Motor neuron (in vitro differentiated cells): ENCODE measurements around the gene BAHCC1. TPM values are rescaled to one million over a fixed set of nuclear protein-coding genes. Genes with fewer than 3 reads are reported as not detected.
A peak's percentile ranks its signal among the peaks of the same experiment; 100 is the strongest.

ENCODE experiments used
- ATAC-seq, 8 experiments: fragments of 200-7000 bp; cut with Tn5 transposase; replicated peaks in 6 of 8; 2 replicates each; pipeline ENCODE4 v1.8.0; 2021; ENCODE audit warnings: mild to moderate bottlenecking in 8 of 8, moderate library complexity in 8 of 8
- H3K27ac ChIP-seq, 2 donors: fragments of 250-450 bp; sonication (Bioruptor Pico); 2 replicates each; pipeline ENCODE4 v1.9.0; 2021; ENCODE audit warnings: antibody characterized with exemption in 2 of 2, mild to moderate bottlenecking in 2 of 2, moderate library complexity in 1 of 2
- H3K4me1 ChIP-seq, 2 donors: fragments of 250-450 bp; sonication (Bioruptor Pico); replicated peaks in 1 of 2; 2 replicates each; pipeline ENCODE4 v1.6.1; 2021; ENCODE audit warnings: antibody characterized with exemption in 2 of 2, mild to moderate bottlenecking in 2 of 2, moderate library complexity in 1 of 2
- H3K4me3 ChIP-seq, 5 donors: fragments of 250-450 bp; sonication (Bioruptor Pico); 2 replicates each; pipeline ENCODE4 v1.9.0; 2021; ENCODE audit warnings: antibody characterized with exemption in 5 of 5, mild to moderate bottlenecking in 5 of 5, moderate library complexity in 4 of 5
- WGBS, 10 experiments: fragments of 450-650 bp; shearing (Covaris generic); methylation state at CpG; one replicate each; pipeline ENCODE4 v1.0.0; 2022; 5-methylcytosine and 5-hydroxymethylcytosine counted together
- in situ Hi-C, 9 experiments: fragments of 400-800 bp; cut with MboI; loops; one replicate each; pipeline ENCODE4 v1.15.0; 2021; ENCODE audit warnings: low sequenced_read_pairs in 9 of 9, low pct_unique_long_range_greater_than_20kb in 2 of 9; ENCODE audit not compliant: unreplicated experiment in 9 of 9
- total RNA-seq, 8 experiments: library from RNA; unstranded; fragments of 300-600 nt; gene quantifications; 2 replicates each; pipeline versions ENCODE4 v1.2.3 to v1.2.4, GENCODE V29; 2022

BAHCC1 gene
- total RNA-seq, 8 experiments from 2014 or later, result 1.9 to 19.5 (median 10.4) TPM

DNA sequence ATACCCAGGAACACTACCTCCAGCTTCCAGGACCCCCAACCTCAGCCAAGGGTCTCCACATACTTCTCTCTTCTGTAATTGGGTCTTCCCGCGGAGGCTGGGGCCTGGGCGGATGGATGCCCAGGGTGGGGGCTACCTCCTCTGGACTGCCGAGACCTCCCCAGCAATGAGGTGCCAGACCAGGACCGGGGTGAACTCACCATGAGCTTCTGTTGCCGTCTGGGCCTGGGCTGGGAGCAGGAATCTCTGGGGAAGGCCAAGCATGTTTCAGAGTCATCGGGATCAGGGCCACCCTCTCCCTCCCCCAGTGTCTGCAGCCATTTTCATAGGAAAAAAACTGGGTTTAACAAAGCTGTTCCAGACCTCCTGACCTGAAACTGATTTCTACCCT, 10.3 kb upstream of the BAHCC1 start:
- 65 to 100% (median 85%) methylated on average over 2 to 4 of the region's 7 CpGs; no CpG with 5 or more reads in 6 of the 10 experiments for WGBS, 10 experiments

DNA sequence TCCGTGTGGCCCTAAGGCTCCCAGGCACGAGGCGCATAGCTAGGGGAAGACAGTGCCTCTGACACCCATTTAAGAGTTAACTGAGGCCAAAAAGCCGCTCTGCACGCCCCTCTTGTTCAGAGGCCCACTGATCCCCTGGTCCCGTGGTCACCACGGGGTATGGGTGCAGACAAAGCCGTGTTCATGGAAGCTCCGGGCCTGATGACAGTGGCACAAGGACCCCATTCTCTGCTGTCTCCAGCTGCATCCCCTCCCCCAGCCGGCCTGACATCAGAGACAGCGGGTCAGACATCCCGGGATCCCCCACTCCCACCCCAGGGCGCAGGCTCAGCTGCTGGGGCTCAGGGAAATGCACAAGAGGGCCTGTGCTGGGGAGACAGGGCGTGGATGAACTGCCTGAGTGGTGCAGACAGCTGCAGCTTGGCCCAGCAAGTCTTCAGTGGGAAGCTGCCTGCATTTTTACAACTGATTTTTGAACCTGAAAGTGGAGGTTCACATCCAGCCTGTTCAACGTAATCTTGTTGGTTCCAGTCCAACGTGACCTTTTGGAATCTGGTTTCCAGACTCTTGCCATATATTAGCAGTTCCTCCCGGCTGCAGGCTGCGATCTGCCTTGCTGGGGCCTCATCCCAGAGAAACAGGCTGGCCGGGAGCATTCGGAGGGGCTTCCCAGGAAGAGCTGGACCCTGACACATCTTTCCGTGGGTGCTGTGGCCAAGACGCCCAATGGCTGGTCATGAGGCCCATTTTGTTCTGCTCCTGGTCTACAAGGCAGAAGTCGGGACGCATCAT, 9.7 kb upstream of the BAHCC1 start:
- in situ Hi-C loops, result loop anchor here in 3 of 9 experiments (25.0 kb wide), 1 partner anchor 102 kb away; no protein-coding TSS in a partner anchor
- ATAC-seq, result peak in 4 of 8 experiments; percentile 3 to 25 (median 17)
- Histone ChIP-seq H3K4me3 (no peak overlapping the region), H3K4me1 (peaks cover 50 to 57% of the 10 kb centered on the region in 2 donors), H3K27ac (peak overlapping the region; percentile 14 to 92)
- WGBS, 10 experiments, result 43 to 100% (median 76%) methylated on average over 1 to 12 of the region's 24 CpGs; no CpG with 5 or more reads in 4 of the 10 experiments

More for the DNA sequence above, 10.3 kb upstream of the BAHCC1 start:
- Histone ChIP-seq H3K4me3 (no peak overlapping the region), H3K27ac (peak overlapping the region; percentile 14 to 92), H3K4me1 (peaks cover 44 to 52% of the 10 kb centered on the region in 2 donors)
- in situ Hi-C loops, result loop anchor here in 3 of 9 experiments (25.0 kb wide), 1 partner anchor 102 kb away; no protein-coding TSS in a partner anchor
- no peak for ATAC-seq

GRCh38 chr17:81386141-81386645, 9.1 kb upstream of the BAHCC1 start:
- H3K27ac ChIP-seq, result peak overlapping the region; percentile 89 to 92
- peaks cover 57 to 64% of the 10 kb centered on the region in 2 donors for H3K4me1 ChIP-seq
- WGBS, 10 experiments, result 57 to 100% (median 100%) methylated on average over 1 to 3 of the region's 15 CpGs; no CpG with 5 or more reads in 5 of the 10 experiments

GRCh38 chr17:81386646-81387099, 8.6 kb upstream of the BAHCC1 start:
- peaks cover 61 to 69% of the 10 kb centered on the region in 2 donors for H3K4me1 ChIP-seq
- peak in 6 of 8 experiments; percentile 37 to 60 (median 47) for ATAC-seq
- no CpG with 5 or more reads among the region's 60 CpGs for WGBS, 10 experiments
- peak overlapping the region; percentile 89 to 92 for H3K27ac ChIP-seq
- in situ Hi-C loops, result loop anchor here in 3 of 9 experiments (25.0 kb wide), 1 partner anchor 101 kb away; no protein-coding TSS in a partner anchor
- peak overlapping the region; percentile 27 to 55 (median 37) for H3K4me3 ChIP-seq

More at GRCh38 chr17:81386141-81386645, 9.1 kb upstream of the BAHCC1 start:
- peak in 1 of 8 experiments; percentile 6 for ATAC-seq
- peak overlapping the region; percentile 27 to 55 (median 37) for H3K4me3 ChIP-seq
- in situ Hi-C loops, result loop anchor here in 3 of 9 experiments (25.0 kb wide), 1 partner anchor 101 kb away; no protein-coding TSS in a partner anchor

DNA sequence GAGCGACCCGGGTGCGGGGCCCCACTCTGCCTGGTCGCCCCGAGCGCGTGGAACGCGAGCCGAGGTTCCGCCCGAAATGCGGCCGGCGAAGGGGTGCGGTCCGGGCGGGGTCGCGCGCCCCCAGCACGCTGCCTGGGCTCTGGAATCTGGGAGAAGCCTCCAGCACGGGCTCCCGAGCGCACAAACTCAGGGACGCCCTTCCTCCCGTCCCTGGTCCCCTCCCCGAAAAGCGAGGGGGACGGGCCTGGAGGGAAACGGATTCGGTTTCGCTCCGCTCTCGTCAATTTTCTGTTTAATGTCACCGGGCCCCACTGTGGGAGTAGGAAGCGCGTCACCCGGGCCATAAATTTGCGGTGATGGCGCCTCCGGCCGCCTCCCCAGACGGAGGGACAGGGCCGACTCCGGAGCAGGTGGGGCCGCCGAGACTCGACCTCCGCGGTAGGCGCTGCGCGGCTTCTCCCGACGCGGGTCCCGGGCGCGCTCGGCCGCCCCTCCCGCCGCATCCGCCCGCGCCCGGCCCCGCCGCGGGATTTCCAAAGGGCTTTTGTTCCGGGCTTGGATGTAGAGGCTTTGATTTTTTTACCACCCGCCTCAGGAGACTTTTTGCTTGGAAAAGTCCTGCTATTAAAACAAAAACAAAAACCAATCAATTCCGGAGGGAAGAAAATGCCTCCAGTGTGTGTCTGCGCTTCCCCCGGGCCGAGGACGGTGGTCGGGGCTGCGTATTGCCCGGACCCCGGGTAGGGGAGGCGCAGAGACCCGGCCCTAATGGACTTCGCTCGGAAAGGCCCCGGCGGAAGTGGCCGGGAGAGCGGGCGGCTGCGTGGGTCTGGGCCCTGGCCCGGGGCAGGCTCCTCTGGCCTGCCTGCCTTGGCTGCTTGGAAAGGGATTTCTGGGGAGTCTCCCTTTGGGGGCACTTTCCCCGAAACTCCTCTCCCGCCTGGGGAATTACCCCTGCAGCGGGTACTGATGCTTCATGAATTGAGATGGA, 7.9 kb upstream of the BAHCC1 start:
- peaks cover 67 to 75% of the 10 kb centered on the region in 2 donors for H3K4me1 ChIP-seq
- in situ Hi-C loops, result loop anchor here in 3 of 9 experiments (25.0 kb wide), 1 partner anchor 100 kb away; no protein-coding TSS in a partner anchor
- peak overlapping the region; percentile 89 to 92 for H3K27ac ChIP-seq
- ATAC-seq, result peak; percentile 18 to 70 (median 51)
- H3K4me3 ChIP-seq, result peak overlapping the region; percentile 27 to 55 (median 37)
- WGBS, 10 experiments, result 0 to 100% (median 30%) methylated on average over 1 to 41 of the region's 96 CpGs; no CpG with 5 or more reads in 2 of the 10 experiments

- Histone ChIP-seq H3K4me1 (peaks cover 67 to 75% of the 10 kb centered on the region in 2 donors), H3K27ac (peak overlapping the region; percentile 89 to 92), H3K4me3 (peak overlapping the region; percentile 27 to 55 (median 37))
- in situ Hi-C loops, result loop anchor here in 3 of 9 experiments (25.0 kb wide), 1 partner anchor 99 kb away; no protein-coding TSS in a partner anchor
- WGBS, 10 experiments, result 0 to 47% (median 39%) methylated on average over 1 to 6 of the region's 14 CpGs; no CpG with 5 or more reads in 4 of the 10 experiments
- ATAC-seq, result no peak
Measured at GRCh38 chr17:81388091-81388611, 7.1 kb upstream of the BAHCC1 start.

DNA sequence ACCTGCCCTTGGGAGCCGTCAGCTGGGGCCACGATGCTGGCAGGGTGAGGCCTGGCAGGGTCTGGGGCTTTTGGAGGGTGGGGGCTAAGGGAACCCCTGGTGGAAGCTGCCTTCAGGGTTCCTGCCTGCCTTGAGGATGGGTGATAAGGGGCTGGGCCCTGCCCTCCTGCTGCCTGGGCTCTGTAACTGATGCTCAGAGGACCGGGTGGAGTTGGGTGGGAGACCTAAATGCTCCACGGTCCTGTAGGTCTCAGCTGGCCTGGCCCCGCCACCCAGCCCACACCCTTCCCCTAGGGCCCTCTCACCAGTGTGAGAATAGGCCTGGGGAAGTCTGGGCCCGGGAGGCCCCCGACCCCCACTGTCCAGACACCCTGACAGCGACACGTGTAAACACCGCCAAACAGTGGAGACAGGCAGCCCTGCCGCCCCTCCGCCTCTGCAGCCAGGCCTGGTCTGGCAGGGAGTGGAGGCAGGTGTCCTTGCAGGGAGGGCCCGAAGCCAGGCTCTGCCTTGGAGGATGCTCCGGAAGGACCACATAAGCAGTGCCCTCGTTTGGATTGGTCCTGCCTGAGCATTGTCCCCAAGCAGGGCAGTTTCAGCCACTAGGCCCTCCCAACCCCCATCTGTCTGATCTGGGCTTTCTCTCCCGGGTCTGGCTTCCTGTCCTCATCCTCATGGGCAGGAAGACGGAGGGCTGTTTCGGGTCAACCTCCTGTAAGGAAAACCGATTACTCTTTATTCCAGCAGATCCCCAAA, 6.5 kb upstream of the BAHCC1 start:
- H3K27ac ChIP-seq, result peak overlapping the region; percentile 89 to 92
- ATAC-seq, result peak in 5 of 8 experiments; percentile 5 to 24 (median 11)
- in situ Hi-C loops, result loop anchor here in 3 of 9 experiments (25.0 kb wide), 1 partner anchor 99 kb away; no protein-coding TSS in a partner anchor
- H3K4me1 ChIP-seq, result peaks cover 67 to 75% of the 10 kb centered on the region in 2 donors
- peak overlapping the region in 2 of 5 donors; percentile 48 to 55 for H3K4me3 ChIP-seq
- 0 to 90% (median 30%) methylated on average over 1 to 2 of the region's 19 CpGs; no CpG with 5 or more reads in 6 of the 10 experiments for WGBS, 10 experiments

- Histone ChIP-seq H3K4me1 (peaks cover 72 to 77% of the 10 kb centered on the region in 2 donors), H3K4me3 (peak overlapping the region in 3 of 5 donors; percentile 3 to 70 (median 62)), H3K27ac (peak overlapping the region; percentile 89 to 92)
- 16 to 80% (median 26%) methylated on average over 1 to 8 of the region's 10 CpGs; no CpG with 5 or more reads in 4 of the 10 experiments for WGBS, 10 experiments
- ATAC-seq, result no peak
- in situ Hi-C loops, result loop anchor here in 3 of 9 experiments (25.0 kb wide), 1 partner anchor 98 kb away; no protein-coding TSS in a partner anchor
Measured at GRCh38 chr17:81389585-81389984, 5.7 kb upstream of the BAHCC1 start.

DNA sequence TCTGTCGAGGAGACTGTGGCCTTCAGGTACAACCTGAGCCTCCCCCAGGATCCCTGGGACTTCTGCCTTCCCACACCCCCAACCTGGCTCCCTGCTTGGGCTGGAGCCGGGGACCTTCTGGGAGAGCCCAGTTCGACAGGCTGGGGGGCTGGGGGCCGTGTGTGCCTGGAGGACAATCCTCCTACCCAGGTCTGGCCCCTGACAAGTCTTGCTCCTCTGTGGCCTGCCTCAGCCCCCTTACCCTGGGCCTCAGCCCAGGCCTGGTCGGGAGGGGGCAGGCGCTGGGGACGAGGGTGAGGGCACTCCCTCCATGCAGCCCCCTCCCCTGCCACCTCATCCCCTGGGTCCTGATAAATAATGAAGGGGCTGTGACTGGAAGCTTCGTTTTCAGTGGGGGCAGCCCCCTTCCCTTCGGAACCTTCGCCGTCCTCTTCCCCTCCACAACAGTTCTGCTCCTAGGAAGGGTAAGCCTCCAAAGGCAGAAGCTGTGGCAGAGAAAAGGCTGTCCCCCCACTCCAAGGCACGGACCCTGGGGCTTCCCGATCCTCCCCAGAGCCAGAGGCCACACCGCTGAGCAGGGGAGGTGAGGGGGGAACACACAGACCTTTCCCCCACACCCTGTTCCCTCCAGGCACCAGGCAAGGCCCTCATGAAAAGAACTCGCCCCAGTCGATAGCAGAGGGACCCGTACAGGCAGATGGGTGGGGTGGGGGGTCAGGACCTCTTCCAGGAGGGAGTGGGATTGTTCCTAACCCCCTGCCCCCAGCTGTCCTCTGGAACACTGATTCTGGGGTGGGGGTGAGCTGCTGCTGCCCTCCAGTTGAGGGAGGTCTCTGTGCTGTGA, 5.0 kb upstream of the BAHCC1 start:
- in situ Hi-C loops, result loop anchor here in 3 of 9 experiments (25.0 kb wide), 1 partner anchor 97 kb away; no protein-coding TSS in a partner anchor
- ATAC-seq, result peak in 5 of 8 experiments; percentile 7 to 31 (median 20)
- WGBS, 10 experiments, result 0 to 100% (median 20%) methylated on average over 1 of the region's 17 CpGs; no CpG with 5 or more reads in 7 of the 10 experiments
- peaks cover 71 to 73% of the 10 kb centered on the region in 2 donors for H3K4me1 ChIP-seq
- peak overlapping the region; percentile 89 to 92 for H3K27ac ChIP-seq
- peak overlapping the region in 4 of 5 donors; percentile 5 to 70 (median 34) for H3K4me3 ChIP-seq

- no peak for ATAC-seq
- H3K4me3 ChIP-seq, result peak overlapping the region in 4 of 5 donors; percentile 5 to 70 (median 34)
- in situ Hi-C loops, result loop anchor here in 3 of 9 experiments (25.0 kb wide), 1 partner anchor 96 kb away; no protein-coding TSS in a partner anchor
- peaks cover 65 to 67% of the 10 kb centered on the region in 2 donors for H3K4me1 ChIP-seq
- 18 to 88% methylated on average over 4 to 8 of the region's 13 CpGs; no CpG with 5 or more reads in 8 of the 10 experiments for WGBS, 10 experiments
- H3K27ac ChIP-seq, result peak overlapping the region; percentile 89 to 92
Measured at GRCh38 chr17:81390873-81391255, 4.4 kb upstream of the BAHCC1 start.
